HepG2 (cell line): ENCODE results near the gene IL27RA. TPM values are rescaled to one million over a fixed set of nuclear protein-coding genes. Genes with fewer than 3 reads are reported as not detected.
A peak's percentile ranks its signal among the peaks of the same experiment; 100 is the strongest.

ENCODE experiments used
- CBX5 ChIP-seq: sonication (generic); formaldehyde crosslinking; IDR thresholded peaks from 2 replicates; pipeline ENCODE4 v1.4.0; 2020; ENCODE audit warnings: missing genetic modification reagents, borderline replicate concordance
- GPN1 ChIP-seq: sonication (generic); formaldehyde crosslinking; IDR thresholded peaks from 2 replicates; pipeline ENCODE4 v1.5.1; 2020; ENCODE audit warnings: missing genetic modification reagents, borderline replicate concordance
- ISX ChIP-seq: sonication (generic); formaldehyde crosslinking; conservative IDR thresholded peaks from 2 replicates; pipeline ENCODE4 v1.5.0; 2020; ENCODE audit warnings: missing genetic modification reagents
- MIXL1 ChIP-seq: IDR thresholded peaks from 2 replicates; pipeline ENCODE4 v1.6.1; 2016
- SALL2 ChIP-seq: sonication (generic); formaldehyde crosslinking; IDR thresholded peaks from 2 replicates; pipeline ENCODE4 v1.8.1; 2023; ENCODE audit warnings: mild to moderate bottlenecking, missing genetic modification reagents, inconsistent platforms
- SNAI1 ChIP-seq: sonication (generic); formaldehyde crosslinking; IDR thresholded peaks from 2 replicates; pipeline ENCODE4 v1.5.0; 2020; ENCODE audit warnings: mild to moderate bottlenecking, missing genetic modification reagents, borderline replicate concordance
- SP4 ChIP-seq: sonication (generic); formaldehyde crosslinking; IDR thresholded peaks from 2 replicates; pipeline ENCODE4 v1.8.1; 2023; ENCODE audit warnings: mild to moderate bottlenecking, missing genetic modification reagents
- TCF7L2 ChIP-seq: IDR thresholded peaks from 2 replicates; pipeline ENCODE4 v1.6.1; 2011; ENCODE audit warnings: mild to moderate bottlenecking, low read depth, low read length, moderate library complexity
- TGIF2 ChIP-seq: IDR thresholded peaks from 2 replicates; pipeline ENCODE4 v1.6.1; 2016; ENCODE audit warnings: control low read depth, missing compliant biosample characterization
- ZBTB33 ChIP-seq: sonication (generic); formaldehyde crosslinking; IDR thresholded peaks from 2 replicates; pipeline ENCODE4 v1.4.0; 2020; ENCODE audit warnings: missing genetic modification reagents
- ZNF121 ChIP-seq: sonication (generic); formaldehyde crosslinking; IDR thresholded peaks from 2 replicates; pipeline ENCODE4 v1.5.0; 2020; ENCODE audit warnings: mild to moderate bottlenecking, missing genetic modification reagents
- polyA plus RNA-seq, 8 experiments: library from polyadenylated mRNA; depleted of rRNA in 3 of 8; stranded (reverse) in 7 of 8; unstranded in 1 of 8; fragments of >200 nt; fragmentation: Illumina TruSeq in 4 of 8; extraction: Trizol in 4 of 8; gene quantifications; 2 replicates each; pipeline versions ENCODE4 v1.2.1 to v1.2.3, GENCODE V29; 2011 to 2016; ENCODE audit warnings: low read depth in 4 of 8, missing spikeins in 1 of 8, mixed read lengths in 1 of 8; ENCODE audit not compliant: insufficient read depth in 1 of 8
- total RNA-seq, 5 experiments: library from RNA; depleted of rRNA; stranded (reverse); fragments of >200 nt; fragmentation: Illumina TruSeq; extraction: Trizol; gene quantifications; 2 replicates each; pipeline ENCODE4 v1.2.3, GENCODE V29; 2016; ENCODE audit warnings: low read depth in 1 of 5

IL27RA gene
- total and polyA plus RNA-seq, 2 of the 13 experiments (the other 11 are each of a cell fraction or from before 2014, with no cell fraction given), result 3.5 to 8.1 TPM

DNA sequence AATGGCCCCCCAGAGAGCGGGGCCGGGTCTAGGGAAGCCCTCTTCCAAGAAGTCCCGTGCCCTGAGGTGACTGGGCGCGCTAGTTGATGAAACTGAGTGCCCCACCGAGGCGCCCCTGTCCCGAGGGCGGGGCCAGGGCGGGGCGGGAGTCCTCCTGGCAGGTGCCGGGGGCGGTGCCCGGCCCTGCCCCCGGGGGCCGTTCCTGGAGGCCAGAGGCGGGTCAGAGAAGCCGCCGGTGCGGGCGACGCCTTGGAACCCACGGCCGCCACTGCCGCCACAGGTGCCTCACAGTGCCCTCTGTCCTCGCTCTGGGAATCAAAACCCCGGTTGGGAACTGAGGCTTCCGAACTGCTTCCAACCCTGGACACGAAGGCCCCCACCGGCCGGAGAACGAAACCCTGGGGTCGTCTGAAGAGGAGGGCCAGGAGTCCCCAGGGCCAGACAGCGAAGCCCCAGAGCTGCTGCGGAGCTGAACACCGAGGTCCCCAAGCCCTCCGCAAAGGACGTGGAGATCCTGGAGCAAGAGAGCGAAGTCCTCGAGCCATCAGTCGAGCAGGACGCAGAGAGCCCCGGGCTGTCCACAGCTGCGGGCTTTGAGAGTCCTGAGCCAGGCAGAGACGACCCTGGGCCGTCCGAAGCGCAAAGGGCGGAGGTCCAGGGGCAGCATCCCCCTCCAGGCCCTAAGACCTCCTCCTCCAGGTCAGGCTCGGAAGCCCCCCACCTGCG is 41.1 kb downstream of the IL27RA start, which contains the start of gene MISP3 (continued):
- TF ChIP-seq SALL2 (no peak), ZNF121 (CRISPR knock-in tag) (no peak), CBX5 (no peak), GPN1 (no peak), SP4 (CRISPR knock-in tag) (no peak), TCF7L2 (no peak), ISX (no peak), MIXL1 (CRISPR knock-in tag) (no peak), TGIF2 (CRISPR knock-in tag) (no peak), SNAI1 (0 out of 2 replicates have a peak, but pooled peaks have one; percentile 2), ZBTB33 (CRISPR knock-in tag) (no peak)
- TF ChIP-seq, all 625 proteins: peak for 54
